ENCODE data around the gene RILPL1.

- TF ChIP-seq EZH2phosphoT487 (IDR thresholded peaks at IDR 0.05; ENCODE audit: insufficient read depth, low read depth) (no peak), EZH2 (IDR thresholded peaks at IDR 0.05; ENCODE audit: insufficient read depth, poor library complexity, severe bottlenecking) (no peak)
Observed at GRCh38 chr12:123506843-123507236, 26.7 kb downstream of the RILPL1 start.

Measured in GM23248 (cell line).